ENCODE data around the gene SLC35G6.

SLC35G6 gene

DNA sequence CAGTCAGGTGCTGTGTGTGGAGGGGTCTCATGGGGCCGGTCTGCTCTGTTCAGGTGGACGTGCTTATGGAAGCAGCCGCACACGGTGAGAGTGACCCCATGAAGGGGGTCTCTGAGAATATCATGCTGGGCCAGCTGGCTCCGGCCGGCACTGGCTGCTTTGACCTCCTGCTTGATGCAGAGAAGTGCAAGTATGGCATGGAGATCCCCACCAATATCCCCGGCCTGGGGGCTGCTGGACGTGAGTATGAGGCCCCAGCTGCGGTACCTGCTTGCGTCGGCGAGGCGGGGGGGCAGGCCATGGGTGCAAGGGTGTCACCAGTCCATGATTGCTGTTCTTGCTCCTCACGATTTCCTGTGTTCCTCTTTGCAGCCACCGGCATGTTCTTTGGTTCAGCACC lies 30.9 kb downstream of the SLC35G6 start:
- DNase-seq (ENCODE audit: low read depth), result no peak
- TF ChIP-seq, protein P1, sequence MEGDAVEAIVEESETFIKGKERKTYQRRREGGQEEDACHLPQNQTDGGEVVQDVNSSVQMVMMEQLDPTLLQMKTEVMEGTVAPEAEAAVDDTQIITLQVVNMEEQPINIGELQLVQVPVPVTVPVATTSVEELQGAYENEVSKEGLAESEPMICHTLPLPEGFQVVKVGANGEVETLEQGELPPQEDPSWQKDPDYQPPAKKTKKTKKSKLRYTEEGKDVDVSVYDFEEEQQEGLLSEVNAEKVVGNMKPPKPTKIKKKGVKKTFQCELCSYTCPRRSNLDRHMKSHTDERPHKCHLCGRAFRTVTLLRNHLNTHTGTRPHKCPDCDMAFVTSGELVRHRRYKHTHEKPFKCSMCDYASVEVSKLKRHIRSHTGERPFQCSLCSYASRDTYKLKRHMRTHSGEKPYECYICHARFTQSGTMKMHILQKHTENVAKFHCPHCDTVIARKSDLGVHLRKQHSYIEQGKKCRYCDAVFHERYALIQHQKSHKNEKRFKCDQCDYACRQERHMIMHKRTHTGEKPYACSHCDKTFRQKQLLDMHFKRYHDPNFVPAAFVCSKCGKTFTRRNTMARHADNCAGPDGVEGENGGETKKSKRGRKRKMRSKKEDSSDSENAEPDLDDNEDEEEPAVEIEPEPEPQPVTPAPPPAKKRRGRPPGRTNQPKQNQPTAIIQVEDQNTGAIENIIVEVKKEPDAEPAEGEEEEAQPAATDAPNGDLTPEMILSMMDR (IDR thresholded peaks at IDR 0.05; ENCODE audit: low read depth, low read length, missing control alignments), result no peak
- no peak overlapping the region for H3K4me3 ChIP-seq (ENCODE audit: low read depth, low read length)

DNA sequence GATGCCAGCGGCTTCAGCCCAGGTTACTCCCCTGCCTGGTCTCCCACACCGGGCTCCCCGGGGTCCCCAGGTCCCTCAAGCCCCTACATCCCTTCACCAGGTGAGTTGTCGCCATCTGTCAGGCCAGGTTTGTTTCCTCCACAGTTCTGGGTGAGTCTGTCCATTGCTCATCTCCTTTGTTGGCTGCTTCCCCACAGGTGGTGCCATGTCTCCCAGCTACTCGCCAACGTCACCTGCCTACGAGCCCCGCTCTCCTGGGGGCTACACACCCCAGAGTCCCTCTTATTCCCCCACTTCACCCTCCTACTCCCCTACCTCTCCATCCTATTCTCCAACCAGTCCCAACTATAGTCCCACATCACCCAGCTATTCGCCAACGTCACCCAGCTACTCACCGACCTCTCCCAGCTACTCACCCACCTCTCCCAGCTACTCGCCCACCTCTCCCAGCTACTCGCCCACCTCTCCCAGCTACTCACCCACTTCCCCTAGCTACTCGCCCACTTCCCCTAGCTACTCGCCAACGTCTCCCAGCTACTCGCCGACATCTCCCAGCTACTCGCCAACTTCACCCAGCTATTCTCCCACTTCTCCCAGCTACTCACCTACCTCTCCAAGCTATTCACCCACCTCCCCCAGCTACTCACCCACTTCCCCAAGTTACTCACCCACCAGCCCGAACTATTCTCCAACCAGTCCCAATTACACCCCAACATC lies 31.7 kb downstream of the SLC35G6 start:
- DNase-seq (ENCODE audit: low read depth), result no peak
- H3K4me3 ChIP-seq (ENCODE audit: low read depth, low read length), result no peak overlapping the region
- TF ChIP-seq, protein P1 (IDR thresholded peaks at IDR 0.05; ENCODE audit: low read depth, low read length, missing control alignments), result no peak

DNA sequence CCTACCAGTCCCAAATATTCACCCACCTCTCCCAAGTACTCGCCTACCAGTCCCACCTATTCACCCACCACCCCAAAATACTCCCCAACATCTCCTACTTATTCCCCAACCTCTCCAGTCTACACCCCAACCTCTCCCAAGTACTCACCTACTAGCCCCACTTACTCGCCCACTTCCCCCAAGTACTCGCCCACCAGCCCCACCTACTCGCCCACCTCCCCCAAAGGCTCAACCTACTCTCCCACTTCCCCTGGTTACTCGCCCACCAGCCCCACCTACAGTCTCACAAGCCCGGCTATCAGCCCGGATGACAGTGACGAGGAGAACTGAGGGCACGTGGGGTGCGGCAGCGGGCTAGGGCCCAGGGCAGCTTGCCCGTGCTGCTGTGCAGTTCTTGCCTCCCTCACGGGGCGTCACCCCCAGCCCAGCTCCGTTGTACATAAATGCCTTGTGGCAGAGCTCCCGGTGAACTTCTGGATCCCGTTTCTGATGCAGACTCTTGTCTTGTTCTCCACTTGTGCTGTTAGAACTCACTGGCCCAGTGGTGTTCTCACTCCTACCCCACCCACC lies 32.7 kb downstream of the SLC35G6 start:
- H3K4me3 ChIP-seq (ENCODE audit: low read depth, low read length), result no peak overlapping the region
- TF ChIP-seq, protein P1 (IDR thresholded peaks at IDR 0.05; ENCODE audit: low read depth, low read length, missing control alignments), result no peak
- DNase-seq (ENCODE audit: low read depth), result no peak

DNA sequence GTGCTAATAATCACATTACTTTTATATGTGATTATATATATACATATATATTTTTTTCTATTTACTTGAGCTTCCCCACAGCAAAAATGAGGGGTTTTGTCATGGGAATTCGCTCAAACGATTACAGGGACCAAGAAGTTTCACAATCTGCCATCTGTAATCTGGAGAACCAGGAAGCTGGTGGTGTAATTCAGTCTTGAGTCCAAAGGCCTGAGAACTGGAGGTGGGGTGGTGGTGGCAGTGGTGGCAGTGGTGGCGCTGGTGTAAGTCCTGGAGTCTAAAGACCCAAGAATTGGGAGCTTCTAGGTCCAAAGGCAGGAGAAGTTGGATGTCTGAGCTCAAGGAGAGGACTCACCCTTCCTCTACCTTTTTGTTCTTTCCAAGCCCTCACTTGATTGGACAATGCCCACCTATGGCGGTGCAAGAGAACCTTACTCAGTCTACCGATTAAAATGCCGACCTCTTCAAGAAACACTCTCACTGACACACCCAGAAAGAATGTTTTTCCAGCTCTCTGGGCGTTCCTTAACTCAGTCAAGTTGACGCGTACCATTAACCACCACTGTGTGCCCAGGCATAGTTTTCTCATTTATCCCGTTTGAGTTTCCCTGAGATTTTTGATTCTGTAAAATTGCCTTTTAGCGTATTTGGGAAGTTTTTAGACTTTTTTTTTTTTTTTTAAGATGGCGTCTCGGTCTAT lies 34.8 kb downstream of the SLC35G6 start:
- H3K4me3 ChIP-seq (ENCODE audit: low read depth, low read length), result no peak overlapping the region
- TF ChIP-seq, protein P1 (IDR thresholded peaks at IDR 0.05; ENCODE audit: low read depth, low read length, missing control alignments), result no peak
- DNase-seq (ENCODE audit: low read depth), result no peak

DNA sequence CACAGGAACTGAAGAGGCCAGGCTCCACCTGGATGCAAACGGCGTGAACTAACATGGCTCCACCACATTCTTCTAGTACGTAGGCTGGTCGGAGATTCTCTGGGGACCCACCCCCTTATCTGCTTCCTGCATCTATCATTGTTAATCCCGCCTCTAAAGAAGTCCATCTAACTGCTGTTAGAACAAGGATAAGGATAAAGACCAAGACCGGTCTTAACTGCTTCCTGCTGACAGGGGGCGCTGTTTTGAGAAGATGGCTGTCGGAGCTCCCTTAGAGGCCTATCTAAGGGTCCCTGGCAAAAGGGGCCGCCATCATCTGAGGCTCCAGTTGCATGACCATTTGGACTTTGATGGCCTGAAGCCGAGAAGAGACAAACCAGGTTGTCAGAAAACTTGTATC lies 41.8 kb downstream of the SLC35G6 start:
- no peak overlapping the region for H3K4me3 ChIP-seq (ENCODE audit: low read depth, low read length)
- TF ChIP-seq, protein P1 (IDR thresholded peaks at IDR 0.05; ENCODE audit: low read depth, low read length, missing control alignments), result peak; percentile 53
- DNase-seq (ENCODE audit: low read depth), result no peak

DNA sequence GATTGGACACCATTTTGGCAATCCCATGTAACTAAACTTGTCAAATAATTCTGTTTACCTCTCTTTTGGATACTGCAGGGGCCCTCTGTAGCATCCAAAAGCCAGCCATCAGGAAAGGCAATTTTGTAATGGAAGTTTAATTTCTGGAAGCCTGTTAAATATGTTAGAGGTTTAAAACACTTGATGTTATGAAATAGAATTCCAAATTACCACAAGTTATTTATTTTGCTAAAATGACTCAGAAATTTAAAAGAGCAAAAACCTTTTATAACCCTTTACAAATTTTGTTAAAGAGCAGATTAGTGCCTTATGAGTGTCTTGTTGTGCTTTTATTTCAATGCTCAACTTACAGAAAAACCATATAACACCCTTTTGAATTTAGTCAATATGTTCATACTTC lies 47.6 kb downstream of the SLC35G6 start:
- TF ChIP-seq, protein P1 (IDR thresholded peaks at IDR 0.05; ENCODE audit: low read depth, low read length, missing control alignments), result no peak
- DNase-seq (ENCODE audit: low read depth), result no peak
- H3K4me3 ChIP-seq (ENCODE audit: low read depth, low read length), result no peak overlapping the region
